Measurements from ENCODE around the gene PSTPIP1. TPM values are rescaled to one million over a fixed set of nuclear protein-coding genes. Genes with fewer than 3 reads are reported as not detected.
A peak's percentile ranks its signal among the peaks of the same experiment; 100 is the strongest.

Gene PSTPIP1
- total and polyA plus RNA-seq, 2 experiments from 2014 or later = 0.80 to 3.7 TPM

GRCh38 chr15:77024273-77025082 lies 29.6 kb downstream of the PSTPIP1 start:
- peaks cover 23% of the 10 kb centered on the region for H3K27me3 Mint-ChIP-seq (ENCODE audit: insufficient read depth, low read depth, poor library complexity)
- H3K36me3 ChIP-seq (ENCODE audit: insufficient read depth) = no peaks in the 10 kb centered on the region
- no peak overlapping the region for H3K27ac Mint-ChIP-seq
- no peaks in the 10 kb centered on the region; the same call in 1 of the 2 replicates for H3K4me1 ChIP-seq (ENCODE audit: insufficient read depth)
- H3K79me2 ChIP-seq (replicated peaks; ENCODE audit: insufficient read depth) = no peaks in the 10 kb centered on the region
- 0 out of 2 replicates have a peak, but pooled peaks cover 4% of the 10 kb centered on the region for H3K27me3 ChIP-seq (ENCODE audit: insufficient read depth)
- H4K20me1 ChIP-seq (replicated peaks; ENCODE audit: insufficient read depth) = no peaks in the 10 kb centered on the region
- peak; percentile 82 for DNase-seq (ENCODE audit: low spot score)
- no peaks in the 10 kb centered on the region for H3K9me2 ChIP-seq (ENCODE audit: insufficient read depth)
- H3K9me3 Mint-ChIP-seq = no peaks in the 10 kb centered on the region; the same call in 2 of the 3 replicates
- H3F3A ChIP-seq (replicated peaks; ENCODE audit: low read depth) = no peaks in the 10 kb centered on the region
- H3K4me2 ChIP-seq = peak overlapping the region; percentile 72
- TF ChIP-seq, protein P1, sequence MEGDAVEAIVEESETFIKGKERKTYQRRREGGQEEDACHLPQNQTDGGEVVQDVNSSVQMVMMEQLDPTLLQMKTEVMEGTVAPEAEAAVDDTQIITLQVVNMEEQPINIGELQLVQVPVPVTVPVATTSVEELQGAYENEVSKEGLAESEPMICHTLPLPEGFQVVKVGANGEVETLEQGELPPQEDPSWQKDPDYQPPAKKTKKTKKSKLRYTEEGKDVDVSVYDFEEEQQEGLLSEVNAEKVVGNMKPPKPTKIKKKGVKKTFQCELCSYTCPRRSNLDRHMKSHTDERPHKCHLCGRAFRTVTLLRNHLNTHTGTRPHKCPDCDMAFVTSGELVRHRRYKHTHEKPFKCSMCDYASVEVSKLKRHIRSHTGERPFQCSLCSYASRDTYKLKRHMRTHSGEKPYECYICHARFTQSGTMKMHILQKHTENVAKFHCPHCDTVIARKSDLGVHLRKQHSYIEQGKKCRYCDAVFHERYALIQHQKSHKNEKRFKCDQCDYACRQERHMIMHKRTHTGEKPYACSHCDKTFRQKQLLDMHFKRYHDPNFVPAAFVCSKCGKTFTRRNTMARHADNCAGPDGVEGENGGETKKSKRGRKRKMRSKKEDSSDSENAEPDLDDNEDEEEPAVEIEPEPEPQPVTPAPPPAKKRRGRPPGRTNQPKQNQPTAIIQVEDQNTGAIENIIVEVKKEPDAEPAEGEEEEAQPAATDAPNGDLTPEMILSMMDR (conservative IDR thresholded peaks at IDR 0.05; ENCODE audit: low read depth in 2 of 2) = peak; percentile 90 to 99
- no peak for TF ChIP-seq POLR2AphosphoS5 (IDR thresholded peaks at IDR 0.05; ENCODE audit: low read depth)
- peak overlapping the region; percentile 97 for H2AFZ ChIP-seq
- no peaks in the 10 kb centered on the region; the same call in 2 of the 3 replicates for H3K36me3 Mint-ChIP-seq (ENCODE audit: low read depth)
- peak; percentile 63 for ATAC-seq
- H3K4me1 Mint-ChIP-seq = peaks cover 3% of the 10 kb centered on the region; the same call in 2 of the 3 replicates
- H3K4me3 Mint-ChIP-seq = no peak overlapping the region
- H3K27ac ChIP-seq (ENCODE audit: low read depth) = no peak overlapping the region
- H3K4me3 ChIP-seq = peak overlapping the region; percentile 42; the same call in 1 of the 2 replicates

GRCh38 chr15:77025083-77025901 lies 30.4 kb downstream of the PSTPIP1 start:
- Histone ChIP-seq H3K36me3 (ENCODE audit: insufficient read depth) (no peaks in the 10 kb centered on the region), H3K4me3 (no peak overlapping the region), H3K4me2 (no peak overlapping the region), H2AFZ (no peak overlapping the region), H3K27me3 (ENCODE audit: insufficient read depth) (0 out of 2 replicates have a peak, but pooled peaks cover 4% of the 10 kb centered on the region), H3K27ac (ENCODE audit: low read depth) (no peak overlapping the region), H3K9me2 (ENCODE audit: insufficient read depth) (no peaks in the 10 kb centered on the region), H3K4me1 (ENCODE audit: insufficient read depth) (no peaks in the 10 kb centered on the region; the same call in 1 of the 2 replicates), H3F3A (replicated peaks; ENCODE audit: low read depth) (no peaks in the 10 kb centered on the region), H4K20me1 (replicated peaks; ENCODE audit: insufficient read depth) (no peaks in the 10 kb centered on the region), H3K79me2 (replicated peaks; ENCODE audit: insufficient read depth) (no peaks in the 10 kb centered on the region)
- DNase-seq (ENCODE audit: low spot score) = no peak
- H3K36me3 Mint-ChIP-seq (ENCODE audit: low read depth) = no peaks in the 10 kb centered on the region; the same call in 2 of the 3 replicates
- no peak for ATAC-seq
- peaks cover 3% of the 10 kb centered on the region; the same call in 2 of the 3 replicates for H3K4me1 Mint-ChIP-seq
- H3K27me3 Mint-ChIP-seq (ENCODE audit: insufficient read depth, low read depth, poor library complexity) = peaks cover 28% of the 10 kb centered on the region
- no peak overlapping the region for H3K27ac Mint-ChIP-seq
- H3K4me3 Mint-ChIP-seq = no peak overlapping the region
- no peaks in the 10 kb centered on the region; the same call in 2 of the 3 replicates for H3K9me3 Mint-ChIP-seq
- no peak for TF ChIP-seq CREB1 (CRISPR knock-in tag; IDR thresholded peaks at IDR 0.05; ENCODE audit: low read depth)
- no peak for TF ChIP-seq ZNF331 (CRISPR knock-in tag; IDR thresholded peaks at IDR 0.05; ENCODE audit: low read depth)
- no peak for TF ChIP-seq NANOG (IDR thresholded peaks at IDR 0.05; ENCODE audit: borderline replicate concordance)
- TF ChIP-seq, protein P2, sequence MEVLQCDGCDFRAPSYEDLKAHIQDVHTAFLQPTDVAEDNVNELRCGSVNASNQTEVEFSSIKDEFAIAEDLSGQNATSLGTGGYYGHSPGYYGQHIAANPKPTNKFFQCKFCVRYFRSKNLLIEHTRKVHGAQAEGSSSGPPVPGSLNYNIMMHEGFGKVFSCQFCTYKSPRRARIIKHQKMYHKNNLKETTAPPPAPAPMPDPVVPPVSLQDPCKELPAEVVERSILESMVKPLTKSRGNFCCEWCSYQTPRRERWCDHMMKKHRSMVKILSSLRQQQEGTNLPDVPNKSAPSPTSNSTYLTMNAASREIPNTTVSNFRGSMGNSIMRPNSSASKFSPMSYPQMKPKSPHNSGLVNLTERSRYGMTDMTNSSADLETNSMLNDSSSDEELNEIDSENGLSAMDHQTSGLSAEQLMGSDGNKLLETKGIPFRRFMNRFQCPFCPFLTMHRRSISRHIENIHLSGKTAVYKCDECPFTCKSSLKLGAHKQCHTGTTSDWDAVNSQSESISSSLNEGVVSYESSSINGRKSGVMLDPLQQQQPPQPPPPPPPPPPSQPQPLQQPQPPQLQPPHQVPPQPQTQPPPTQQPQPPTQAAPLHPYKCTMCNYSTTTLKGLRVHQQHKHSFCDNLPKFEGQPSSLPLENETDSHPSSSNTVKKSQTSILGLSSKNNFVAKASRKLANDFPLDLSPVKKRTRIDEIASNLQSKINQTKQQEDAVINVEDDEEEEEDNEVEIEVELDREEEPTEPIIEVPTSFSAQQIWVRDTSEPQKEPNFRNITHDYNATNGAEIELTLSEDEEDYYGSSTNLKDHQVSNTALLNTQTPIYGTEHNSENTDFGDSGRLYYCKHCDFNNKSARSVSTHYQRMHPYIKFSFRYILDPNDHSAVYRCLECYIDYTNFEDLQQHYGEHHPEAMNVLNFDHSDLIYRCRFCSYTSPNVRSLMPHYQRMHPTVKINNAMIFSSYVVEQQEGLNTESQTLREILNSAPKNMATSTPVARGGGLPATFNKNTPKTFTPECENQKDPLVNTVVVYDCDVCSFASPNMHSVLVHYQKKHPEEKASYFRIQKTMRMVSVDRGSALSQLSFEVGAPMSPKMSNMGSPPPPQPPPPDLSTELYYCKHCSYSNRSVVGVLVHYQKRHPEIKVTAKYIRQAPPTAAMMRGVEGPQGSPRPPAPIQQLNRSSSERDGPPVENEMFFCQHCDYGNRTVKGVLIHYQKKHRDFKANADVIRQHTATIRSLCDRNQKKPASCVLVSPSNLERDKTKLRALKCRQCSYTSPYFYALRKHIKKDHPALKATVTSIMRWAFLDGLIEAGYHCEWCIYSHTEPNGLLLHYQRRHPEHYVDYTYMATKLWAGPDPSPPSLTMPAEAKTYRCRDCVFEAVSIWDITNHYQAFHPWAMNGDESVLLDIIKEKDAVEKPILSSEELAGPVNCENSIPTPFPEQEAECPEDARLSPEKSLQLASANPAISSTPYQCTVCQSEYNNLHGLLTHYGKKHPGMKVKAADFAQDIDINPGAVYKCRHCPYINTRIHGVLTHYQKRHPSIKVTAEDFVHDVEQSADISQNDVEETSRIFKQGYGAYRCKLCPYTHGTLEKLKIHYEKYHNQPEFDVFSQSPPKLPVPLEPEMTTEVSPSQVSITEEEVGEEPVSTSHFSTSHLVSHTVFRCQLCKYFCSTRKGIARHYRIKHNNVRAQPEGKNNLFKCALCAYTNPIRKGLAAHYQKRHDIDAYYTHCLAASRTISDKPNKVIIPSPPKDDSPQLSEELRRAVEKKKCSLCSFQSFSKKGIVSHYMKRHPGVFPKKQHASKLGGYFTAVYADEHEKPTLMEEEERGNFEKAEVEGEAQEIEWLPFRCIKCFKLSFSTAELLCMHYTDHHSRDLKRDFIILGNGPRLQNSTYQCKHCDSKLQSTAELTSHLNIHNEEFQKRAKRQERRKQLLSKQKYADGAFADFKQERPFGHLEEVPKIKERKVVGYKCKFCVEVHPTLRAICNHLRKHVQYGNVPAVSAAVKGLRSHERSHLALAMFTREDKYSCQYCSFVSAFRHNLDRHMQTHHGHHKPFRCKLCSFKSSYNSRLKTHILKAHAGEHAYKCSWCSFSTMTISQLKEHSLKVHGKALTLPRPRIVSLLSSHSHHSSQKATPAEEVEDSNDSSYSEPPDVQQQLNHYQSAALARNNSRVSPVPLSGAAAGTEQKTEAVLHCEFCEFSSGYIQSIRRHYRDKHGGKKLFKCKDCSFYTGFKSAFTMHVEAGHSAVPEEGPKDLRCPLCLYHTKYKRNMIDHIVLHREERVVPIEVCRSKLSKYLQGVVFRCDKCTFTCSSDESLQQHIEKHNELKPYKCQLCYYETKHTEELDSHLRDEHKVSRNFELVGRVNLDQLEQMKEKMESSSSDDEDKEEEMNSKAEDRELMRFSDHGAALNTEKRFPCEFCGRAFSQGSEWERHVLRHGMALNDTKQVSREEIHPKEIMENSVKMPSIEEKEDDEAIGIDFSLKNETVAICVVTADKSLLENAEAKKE (CRISPR knock-in tag; IDR thresholded peaks at IDR 0.05) = no peak
